Lower lobe of right lung (tissue), 2 donors: Measurements from ENCODE around the gene PTPRG. TPM values are rescaled to one million over a fixed set of nuclear protein-coding genes. Genes with fewer than 3 reads are reported as not detected.

Source experiments
- ATAC-seq, 2 donors: fragments of 200-7000 bp; cut with Tn5 transposase; one replicate each; pipeline ENCODE4 v1.9.1; 2020 to 2022; ENCODE audit warnings: mild to moderate bottlenecking in 2 of 2, moderate library complexity in 2 of 2
- DNase-seq: peaks from one replicate; pipeline ENCODE4 v3.0.0-alpha.2; 2020
- H3K27ac ChIP-seq: fragments of 200-600 bp; one replicate; pipeline ENCODE4 v1.8.0; 2022
- H3K27me3 ChIP-seq: fragments of 200-600 bp; one replicate; pipeline ENCODE4 v1.8.0; 2022; ENCODE audit warnings: low read depth
- H3K36me3 ChIP-seq: fragments of 200-600 bp; one replicate; pipeline ENCODE4 v1.8.0; 2022; ENCODE audit warnings: mild to moderate bottlenecking
- H3K4me1 ChIP-seq: fragments of 200-600 bp; one replicate; pipeline ENCODE4 v1.8.0; 2022
- H3K4me3 ChIP-seq: fragments of 200-600 bp; one replicate; pipeline ENCODE4 v1.8.0; 2022; ENCODE audit warnings: mild to moderate bottlenecking
- H3K9me3 ChIP-seq: fragments of 200-600 bp; one replicate; pipeline ENCODE4 v1.8.0; 2022
- intact Hi-C: fragments of 100-400 bp; cut with DNase I; formaldehyde crosslinking; loops from one replicate; pipeline ENCODE4 v1.11.0; 2022
- total RNA-seq: library from RNA; stranded (reverse); fragmentation: NEBNext Ultra II Directional; extraction: Animal tissue kit (Norgen Biotek cat#: 25700); gene quantifications from one replicate; pipeline ENCODE4 v1.2.1, GENCODE V29; 2021
- TF ChIP-seq, protein P1 (sequence below): fragments of 200-600 bp; IDR thresholded peaks from one replicate; pipeline ENCODE4 v1.8.0; 2022; ENCODE audit warnings: antibody characterized with exemption, mild to moderate bottlenecking
- donor health status: DM: no; HTN: yes; CAD: no; lungs with severe emphysema.

Gene PTPRG
- total RNA-seq, 1 donor from 2014 or later, result 67.6 TPM

DNA sequence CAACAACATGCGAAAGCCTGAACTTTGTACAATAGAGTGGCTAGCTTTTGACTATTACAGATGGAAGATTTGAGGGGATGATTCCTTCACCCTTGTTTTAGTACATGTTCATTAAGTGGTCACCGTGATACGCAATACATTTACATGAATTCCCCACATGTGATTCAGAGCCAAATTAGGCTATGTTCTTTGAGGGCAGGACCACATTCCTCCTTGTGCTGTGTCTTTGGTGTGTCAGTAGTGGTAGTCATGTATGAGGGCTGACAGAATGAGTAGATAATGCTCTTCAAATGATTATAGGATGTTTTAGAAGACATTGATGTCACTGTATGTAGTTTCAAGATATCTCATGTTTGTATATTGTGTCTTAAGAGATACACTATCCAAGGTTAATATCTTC is 12.1 kb downstream of the PTPRG start:
- Histone ChIP-seq H3K4me1 (no peaks in the 10 kb centered on the region), H3K9me3 (no peaks in the 10 kb centered on the region), H3K4me3 (no peak overlapping the region), H3K27ac (no peak overlapping the region), H3K27me3 (no peaks in the 10 kb centered on the region), H3K36me3 (no peaks in the 10 kb centered on the region)
- intact Hi-C loops, result no loop called here
- ATAC-seq (no peak), DNase-seq (no peak)
- TF ChIP-seq, protein P1, sequence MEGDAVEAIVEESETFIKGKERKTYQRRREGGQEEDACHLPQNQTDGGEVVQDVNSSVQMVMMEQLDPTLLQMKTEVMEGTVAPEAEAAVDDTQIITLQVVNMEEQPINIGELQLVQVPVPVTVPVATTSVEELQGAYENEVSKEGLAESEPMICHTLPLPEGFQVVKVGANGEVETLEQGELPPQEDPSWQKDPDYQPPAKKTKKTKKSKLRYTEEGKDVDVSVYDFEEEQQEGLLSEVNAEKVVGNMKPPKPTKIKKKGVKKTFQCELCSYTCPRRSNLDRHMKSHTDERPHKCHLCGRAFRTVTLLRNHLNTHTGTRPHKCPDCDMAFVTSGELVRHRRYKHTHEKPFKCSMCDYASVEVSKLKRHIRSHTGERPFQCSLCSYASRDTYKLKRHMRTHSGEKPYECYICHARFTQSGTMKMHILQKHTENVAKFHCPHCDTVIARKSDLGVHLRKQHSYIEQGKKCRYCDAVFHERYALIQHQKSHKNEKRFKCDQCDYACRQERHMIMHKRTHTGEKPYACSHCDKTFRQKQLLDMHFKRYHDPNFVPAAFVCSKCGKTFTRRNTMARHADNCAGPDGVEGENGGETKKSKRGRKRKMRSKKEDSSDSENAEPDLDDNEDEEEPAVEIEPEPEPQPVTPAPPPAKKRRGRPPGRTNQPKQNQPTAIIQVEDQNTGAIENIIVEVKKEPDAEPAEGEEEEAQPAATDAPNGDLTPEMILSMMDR, result no peak

DNA sequence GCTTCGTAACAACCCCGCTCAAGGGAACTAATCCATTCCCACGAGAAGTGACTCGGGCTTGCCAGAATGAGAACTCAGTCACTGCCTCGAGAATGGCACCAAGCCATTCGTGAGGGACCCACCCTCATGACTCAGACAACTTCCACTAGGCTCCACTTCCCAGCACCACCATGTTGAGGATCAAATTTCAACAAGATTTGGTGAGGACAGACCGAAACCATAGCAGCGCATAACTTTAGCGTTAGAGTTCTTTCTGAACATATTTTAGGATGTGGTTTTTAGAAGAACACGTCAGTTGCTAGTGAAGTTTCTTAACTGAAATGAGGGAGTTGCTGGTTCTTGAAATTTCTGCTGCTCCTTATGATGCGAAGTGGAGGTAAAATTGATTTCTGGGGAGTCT is 13.5 kb downstream of the PTPRG start:
- TF ChIP-seq, protein P1, result no peak
- Histone ChIP-seq H3K27ac (no peak overlapping the region), H3K27me3 (no peaks in the 10 kb centered on the region), H3K36me3 (no peaks in the 10 kb centered on the region), H3K4me1 (no peaks in the 10 kb centered on the region), H3K4me3 (no peak overlapping the region), H3K9me3 (no peaks in the 10 kb centered on the region)
- peak in 1 of 2 donors; percentile 28 for ATAC-seq
- DNase-seq, result no peak
- intact Hi-C loops, result no loop called here

DNA sequence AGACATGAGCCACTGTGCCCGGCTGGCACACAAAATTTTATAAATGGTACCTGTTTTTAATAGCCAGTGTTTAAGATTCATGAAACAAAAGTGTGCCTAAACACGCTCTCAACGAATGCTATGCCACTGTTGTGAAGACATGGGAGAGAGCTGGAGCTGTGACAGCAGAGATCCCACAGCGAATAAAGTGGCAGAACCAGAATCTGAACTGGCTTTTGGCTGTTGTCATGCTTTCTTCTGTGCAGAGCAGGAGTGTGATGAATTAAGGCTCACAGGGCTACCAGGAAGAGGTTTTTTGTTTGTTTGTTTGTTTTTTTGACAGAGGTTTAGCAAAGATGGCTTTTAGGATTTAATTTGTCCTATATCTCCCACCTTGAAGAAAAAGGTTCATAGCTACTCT is 14.5 kb downstream of the PTPRG start:
- no peak overlapping the region for H3K27ac ChIP-seq
- TF ChIP-seq, protein P1, result no peak
- H3K36me3 ChIP-seq, result no peaks in the 10 kb centered on the region
- ATAC-seq (no peak), DNase-seq (no peak)
- H3K9me3 ChIP-seq, result no peaks in the 10 kb centered on the region
- intact Hi-C loops, result no loop called here
- H3K4me1 ChIP-seq, result no peaks in the 10 kb centered on the region
- no peak overlapping the region for H3K4me3 ChIP-seq
- H3K27me3 ChIP-seq, result no peaks in the 10 kb centered on the region

DNA sequence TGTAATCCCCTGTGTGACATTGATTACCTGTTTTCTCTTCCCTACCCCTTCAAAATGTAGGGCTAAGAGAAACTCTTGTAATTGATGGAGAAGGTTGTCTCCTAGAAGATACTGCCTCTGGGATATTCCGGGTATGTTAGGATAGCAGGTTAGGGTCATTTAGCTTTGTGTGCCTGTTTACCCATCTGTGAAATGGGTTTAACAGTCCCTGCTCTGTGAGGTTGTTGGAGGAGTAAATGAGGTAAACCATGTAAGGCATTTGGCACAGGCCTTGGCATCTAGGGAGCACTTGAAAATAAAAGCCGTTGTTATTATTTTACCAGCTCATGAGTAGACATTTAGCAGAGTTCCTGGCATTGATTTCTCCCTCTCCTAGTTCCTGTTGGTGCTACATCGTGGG is 16.4 kb downstream of the PTPRG start:
- Histone ChIP-seq H3K36me3 (no peaks in the 10 kb centered on the region), H3K4me1 (no peaks in the 10 kb centered on the region), H3K27me3 (no peaks in the 10 kb centered on the region), H3K4me3 (no peak overlapping the region), H3K9me3 (no peaks in the 10 kb centered on the region), H3K27ac (no peak overlapping the region)
- no peak for DNase-seq
- ATAC-seq, result no peak
- TF ChIP-seq, protein P1, result no peak
- intact Hi-C loops, result no loop called here

DNA sequence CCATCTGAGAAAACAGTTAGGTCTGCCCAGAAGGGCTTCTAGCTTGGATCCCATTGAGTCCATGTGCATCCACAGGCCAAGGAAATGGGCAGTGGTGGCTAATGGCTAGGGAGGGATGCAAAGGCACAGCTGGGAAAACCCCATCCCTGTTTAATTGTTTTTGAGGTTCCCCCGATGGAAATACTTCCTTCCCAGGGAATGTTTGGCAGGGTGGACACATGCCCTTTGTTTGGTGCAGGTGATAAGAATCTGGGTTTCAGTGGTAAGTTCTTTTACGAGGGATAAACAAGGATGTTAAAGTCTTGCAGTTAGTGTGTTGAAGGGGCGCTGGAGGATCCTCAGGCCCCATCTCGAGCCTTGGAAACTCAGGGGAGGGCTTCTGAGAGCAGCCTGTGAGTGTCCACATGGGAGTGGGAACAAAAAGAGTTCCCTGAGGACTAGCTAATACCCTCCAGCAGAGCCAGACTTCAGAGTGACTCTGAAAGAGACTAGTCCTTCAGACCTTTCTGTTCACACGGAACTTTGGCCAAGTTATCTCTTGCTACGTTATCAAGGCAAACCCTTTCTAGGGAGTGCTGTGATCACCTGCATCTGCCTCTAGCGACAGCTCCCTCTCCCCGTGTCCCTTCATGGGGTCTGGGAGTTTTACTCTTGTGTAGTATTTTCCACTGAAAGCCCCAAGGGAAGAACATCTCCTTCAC is 17.4 kb downstream of the PTPRG start:
- H3K4me1 ChIP-seq, result no peaks in the 10 kb centered on the region
- H3K27ac ChIP-seq, result no peak overlapping the region
- no peaks in the 10 kb centered on the region for H3K9me3 ChIP-seq
- no peak overlapping the region for H3K4me3 ChIP-seq
- peak in 1 of 2 donors; percentile 13 for ATAC-seq
- no peaks in the 10 kb centered on the region for H3K27me3 ChIP-seq
- intact Hi-C loops, result no loop called here
- no peak for DNase-seq
- TF ChIP-seq, protein P1, result no peak
- no peaks in the 10 kb centered on the region for H3K36me3 ChIP-seq
